Osteoblast (primary cell): ENCODE measurements around the gene LGR6. TPM values are rescaled to one million over a fixed set of nuclear protein-coding genes. Genes with fewer than 3 reads are reported as not detected.
"Not testable (repeated sequence)": the region's sequence is repeated elsewhere in the genome, so short reads cannot be mapped to it uniquely, and the experiment has no call there.

ENCODE experiments used
- DNase-seq: peaks from one replicate; pipeline ENCODE4 v3.0.0; 2011; ENCODE audit warnings: low spot score, mixed read lengths; ENCODE audit not compliant: insufficient read length; ENCODE audit errors: missing footprints
- H2AFZ ChIP-seq: 2 replicates; pipeline ENCODE4 v1.6.0; 2011; ENCODE audit warnings: mild to moderate bottlenecking, low read length
- H3K27ac ChIP-seq: 2 replicates; pipeline ENCODE4 v1.5.1; 2011; ENCODE audit warnings: mild to moderate bottlenecking, low read depth, low read length, moderate library complexity
- H3K27me3 ChIP-seq: 2 replicates; pipeline ENCODE4 v1.6.0; 2012; ENCODE audit warnings: mild to moderate bottlenecking, control low read depth, inconsistent platforms, low read length, moderate library complexity; ENCODE audit not compliant: insufficient read depth
- H3K36me3 ChIP-seq: 2 replicates; pipeline ENCODE4 v1.5.1; 2011; ENCODE audit warnings: mild to moderate bottlenecking, low read length, control low read depth, moderate library complexity; ENCODE audit not compliant: insufficient read depth
- H3K4me1 ChIP-seq: 2 replicates; pipeline ENCODE4 v1.5.1; 2011; ENCODE audit warnings: mild to moderate bottlenecking, low read length, control low read depth, moderate library complexity; ENCODE audit not compliant: insufficient read depth
- H3K4me2 ChIP-seq: 2 replicates; pipeline ENCODE4 v1.6.0; 2011; ENCODE audit warnings: mild to moderate bottlenecking, low read length; ENCODE audit not compliant: insufficient read depth
- H3K4me3 ChIP-seq: fragments of 200-600 bp; sonication (generic); 3 replicates; pipeline ENCODE4 v1.5.1; 2012; ENCODE audit warnings: mild to moderate bottlenecking, low read length, inconsistent platforms; ENCODE audit not compliant: insufficient read depth
- H3K79me2 ChIP-seq: 2 replicates; pipeline ENCODE4 v1.6.0; 2012; ENCODE audit warnings: mild to moderate bottlenecking, low read length, control low read depth, inconsistent platforms; ENCODE audit not compliant: insufficient read depth
- H3K9me3 ChIP-seq: 2 replicates; pipeline ENCODE4 v1.5.1; 2011; ENCODE audit warnings: low read depth, low read length, control low read depth
- H4K20me1 ChIP-seq: 2 replicates; pipeline ENCODE4 v1.6.0; 2012; ENCODE audit warnings: mild to moderate bottlenecking, low read length, control low read depth; ENCODE audit not compliant: insufficient read depth
- CTCF ChIP-seq: IDR thresholded peaks from 2 replicates; pipeline ENCODE4 v1.5.1; 2011; ENCODE audit warnings: mild to moderate bottlenecking, low read depth, low read length, moderate library complexity; ENCODE audit errors: extremely low read depth
- total RNA-seq: library from RNA; depleted of rRNA; stranded (reverse); fragments of >200 nt; gene quantifications from 2 replicates; pipeline ENCODE4 v1.2.3, GENCODE V29; 2012

Gene LGR6
- total RNA-seq, 1 donor, result not detected

GRCh38 chr1:202259705-202260104 is 66.1 kb downstream of the LGR6 start:
- Histone ChIP-seq H3K4me1 (no peaks in the 10 kb centered on the region), H3K27me3 (peaks cover 47% of the 10 kb centered on the region), H3K36me3 (no peaks in the 10 kb centered on the region), H3K79me2 (no peaks in the 10 kb centered on the region), H3K4me2 (no peak overlapping the region), H2AFZ (no peak overlapping the region), H3K27ac (no peak overlapping the region), H4K20me1 (no peaks in the 10 kb centered on the region), H3K9me3 (no peaks in the 10 kb centered on the region), H3K4me3 (no peak overlapping the region)
- DNase-seq, result no peak
- TF ChIP-seq CTCF, result no peak

- not testable (repeated sequence) for H3K79me2 ChIP-seq, H3K4me3 ChIP-seq, H3K9me3 ChIP-seq, H3K36me3 ChIP-seq, DNase-seq, H3K4me2 ChIP-seq, H4K20me1 ChIP-seq, H3K27ac ChIP-seq, H2AFZ ChIP-seq, H3K4me1 ChIP-seq
- peaks cover 54% of the 10 kb centered on the region for H3K27me3 ChIP-seq
Measured at GRCh38 chr1:202261209-202261958, 67.8 kb downstream of the LGR6 start.

- Histone ChIP-seq H3K79me2 (no peaks in the 10 kb centered on the region), H3K4me1 (no peaks in the 10 kb centered on the region), H3K4me2 (no peak overlapping the region), H4K20me1 (no peaks in the 10 kb centered on the region), H3K9me3 (no peaks in the 10 kb centered on the region), H3K36me3 (no peaks in the 10 kb centered on the region), H3K27ac (no peak overlapping the region), H3K27me3 (peaks cover 66% of the 10 kb centered on the region), H3K4me3 (no peak overlapping the region), H2AFZ (no peak overlapping the region)
- TF ChIP-seq CTCF, result no peak
- DNase-seq, result no peak
Measured at GRCh38 chr1:202263628-202264027, 70.0 kb downstream of the LGR6 start.

DNA sequence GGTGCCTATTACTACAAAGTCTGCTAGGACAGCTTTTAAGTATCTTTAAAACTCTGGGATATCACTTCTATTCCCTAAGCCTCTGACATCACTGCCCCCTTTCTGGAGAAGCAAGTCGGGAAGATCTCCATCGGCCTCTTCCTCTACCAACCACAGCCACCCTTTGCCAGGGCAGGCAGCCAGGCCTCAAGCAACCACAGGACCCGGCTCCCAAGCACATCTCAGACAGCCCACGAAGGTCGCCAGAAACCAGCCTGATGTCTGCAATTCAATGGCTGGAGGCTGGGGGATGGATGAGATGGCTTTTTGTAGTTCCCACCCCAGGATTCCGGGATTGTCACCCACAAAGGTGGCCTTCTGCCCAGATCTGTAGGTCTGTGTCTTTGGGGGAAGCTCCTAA is 70.7 kb downstream of the LGR6 start:
- no peak overlapping the region for H3K4me2 ChIP-seq
- DNase-seq, result no peak
- H3K4me3 ChIP-seq, result no peak overlapping the region
- no peaks in the 10 kb centered on the region for H3K9me3 ChIP-seq
- no peaks in the 10 kb centered on the region for H3K79me2 ChIP-seq
- no peak for TF ChIP-seq CTCF
- no peak overlapping the region for H3K27ac ChIP-seq
- no peaks in the 10 kb centered on the region for H3K36me3 ChIP-seq
- H3K27me3 ChIP-seq, result peaks cover 60% of the 10 kb centered on the region
- no peaks in the 10 kb centered on the region for H3K4me1 ChIP-seq
- H4K20me1 ChIP-seq, result no peaks in the 10 kb centered on the region
- no peak overlapping the region for H2AFZ ChIP-seq
